CD14-positive monocyte (primary cell): Measurements from ENCODE around the gene CREB5. TPM values are rescaled to one million over a fixed set of nuclear protein-coding genes. Genes with fewer than 3 reads are reported as not detected.

Experiments
- DNase-seq, 3 donors: peaks; one replicate each; pipeline ENCODE4 v3.0.0-alpha.2; 2011 to 2022
- H2AFZ ChIP-seq: 2 replicates; pipeline ENCODE4 v1.6.0; 2012; ENCODE audit warnings: mild to moderate bottlenecking, low read depth, low read length, inconsistent platforms; ENCODE audit not compliant: insufficient read depth, poor library complexity, severe bottlenecking
- H3K27ac ChIP-seq, 2 donors: 1 replicate in 1 of 2; 2 replicates in 1 of 2; pipeline ENCODE4 v1.5.1; 2012 to 2013; ENCODE audit warnings: low read length in 2 of 2, control low read depth in 1 of 2, inconsistent platforms in 1 of 2, low read depth in 1 of 2, mild to moderate bottlenecking in 1 of 2
- H3K27me3 ChIP-seq, 2 donors: one replicate each; pipeline versions ENCODE4 v1.6.0 to v1.6.1; 2011 to 2013; ENCODE audit warnings: low read length in 2 of 2; ENCODE audit not compliant: control insufficient read depth in 2 of 2, insufficient read depth in 2 of 2
- H3K36me3 ChIP-seq, 2 donors: replicated peaks in 1 of 2; 1 replicate in 1 of 2; 2 replicates in 1 of 2; pipeline versions ENCODE4 v1.5.1 to v1.6.1; 2012 to 2013; ENCODE audit warnings: low read length in 2 of 2, control low read depth in 1 of 2, inconsistent platforms in 1 of 2, mild to moderate bottlenecking in 1 of 2; ENCODE audit not compliant: insufficient read depth in 2 of 2, control insufficient read depth in 1 of 2
- H3K4me1 ChIP-seq, 2 donors: 1 replicate in 1 of 2; 2 replicates in 1 of 2; pipeline versions ENCODE4 v1.5.1 to v1.6.1; 2012 to 2013; ENCODE audit warnings: low read length in 2 of 2, control low read depth in 1 of 2, inconsistent platforms in 1 of 2, mild to moderate bottlenecking in 1 of 2, moderate library complexity in 1 of 2; ENCODE audit not compliant: insufficient read depth in 2 of 2, control insufficient read depth in 1 of 2
- H3K4me2 ChIP-seq: replicated peaks from 2 replicates; pipeline ENCODE3; 2012; ENCODE audit warnings: low read length, moderate library complexity, mild to moderate bottlenecking; ENCODE audit not compliant: poor library complexity, severe bottlenecking; ENCODE audit errors: extremely low read depth
- H3K4me3 ChIP-seq, 3 experiments: fragments of 200-600 bp in 1 of 3; sonication (generic) in 1 of 3; replicated peaks in 1 of 3; 1 replicate in 2 of 3; 2 replicates in 1 of 3; pipeline ENCODE4 v1.5.1; 2011 to 2013; ENCODE audit warnings: low read length in 3 of 3, mild to moderate bottlenecking in 3 of 3, control low read depth in 2 of 3, low read depth in 2 of 3, inconsistent platforms in 1 of 3, moderate library complexity in 1 of 3
- H3K79me2 ChIP-seq: 2 replicates; pipeline ENCODE4 v1.6.0; 2012; ENCODE audit warnings: mild to moderate bottlenecking, control low read depth, inconsistent platforms, low read length, moderate library complexity; ENCODE audit not compliant: insufficient read depth
- H3K9ac ChIP-seq: 2 replicates; pipeline ENCODE4 v1.6.0; 2017; ENCODE audit warnings: low read length, mild to moderate bottlenecking; ENCODE audit not compliant: insufficient read depth, poor library complexity, severe bottlenecking
- H3K9me3 ChIP-seq, 2 donors: replicated peaks in 1 of 2; 1 replicate in 1 of 2; 2 replicates in 1 of 2; pipeline versions ENCODE4 v1.5.1 to v1.6.1; 2012 to 2013; ENCODE audit warnings: low read length in 2 of 2, control low read depth in 1 of 2; ENCODE audit not compliant: control insufficient read depth in 1 of 2, insufficient read depth in 1 of 2
- H4K20me1 ChIP-seq: 2 replicates; pipeline ENCODE4 v1.6.0; 2012; ENCODE audit warnings: mild to moderate bottlenecking, low read length, control low read depth, moderate library complexity; ENCODE audit not compliant: insufficient read depth
- H3K27ac Mint-ChIP-seq, 7 donors: one replicate each; pipeline ENCODE4 v1.8.0; 2020; ENCODE audit warnings: mild to moderate bottlenecking in 7 of 7, mixed read lengths in 7 of 7, moderate library complexity in 6 of 7, inconsistent platforms in 2 of 7
- H3K27me3 Mint-ChIP-seq, 3 donors: one replicate each; pipeline ENCODE4 v1.8.0; 2021 to 2022; ENCODE audit warnings: low read depth in 3 of 3, mild to moderate bottlenecking in 3 of 3, mixed read lengths in 3 of 3, moderate library complexity in 3 of 3, inconsistent platforms in 1 of 3
- H3K36me3 Mint-ChIP-seq, 2 donors: one replicate each; pipeline ENCODE4 v1.8.0; 2020; ENCODE audit warnings: mixed read lengths in 2 of 2, inconsistent platforms in 1 of 2, mild to moderate bottlenecking in 1 of 2
- H3K4me1 Mint-ChIP-seq: one replicate; pipeline ENCODE4 v1.8.0; 2020; ENCODE audit warnings: mild to moderate bottlenecking, mixed read lengths
- H3K4me3 Mint-ChIP-seq, 2 donors: one replicate each; pipeline ENCODE4 v1.8.0; 2020; ENCODE audit warnings: mild to moderate bottlenecking in 2 of 2, mixed read lengths in 2 of 2, moderate library complexity in 1 of 2
- H3K9me3 Mint-ChIP-seq, 7 donors: one replicate each; pipeline ENCODE4 v1.8.0; 2020 to 2022; ENCODE audit warnings: mixed read lengths in 7 of 7, mild to moderate bottlenecking in 6 of 7, moderate library complexity in 6 of 7, inconsistent platforms in 2 of 7
- CTCF ChIP-seq: fragments of 200-600 bp; IDR thresholded peaks from one replicate; pipeline ENCODE4 v1.8.0; 2022; ENCODE audit warnings: antibody characterized with exemption, mild to moderate bottlenecking
- WGBS: methylation state at CpG from one replicate; pipeline ENCODE4 v1.1.5; 2013; ENCODE audit warnings: missing lambda C conversion rate; ENCODE audit not compliant: insufficient coverage; 5-methylcytosine and 5-hydroxymethylcytosine counted together
- intact Hi-C, 2 donors: fragments of 100-400 bp; cut with micrococcal nuclease; formaldehyde crosslinking; loops; one replicate each; pipeline versions ENCODE4 v1.15.0 to v1.15.1; 2023
- polyA plus RNA-seq, 3 donors: library from polyadenylated mRNA; depleted of rRNA in 1 of 3; unstranded in 2 of 3; stranded (reverse) in 1 of 3; fragments of 300-500 nt in 2 of 3; fragments of >200 nt in 1 of 3; fragmentation: Illumina TruSeq in 2 of 3; gene quantifications; 1 replicate in 2 of 3; 2 replicates in 1 of 3; pipeline ENCODE4 v1.2.3, GENCODE V29; 2012 to 2021

CREB5 gene
- polyA plus RNA-seq, 3 donors = 25.1 to 72.3 (median 44.2) TPM

GRCh38 chr7:28570113-28570969 lies 158.0 kb downstream of the CREB5 start:
- Histone ChIP-seq H3K36me3 (no peaks in the 10 kb centered on the region), H3K4me2 (no peak overlapping the region), H3K9ac (no peak overlapping the region), H2AFZ (no peak overlapping the region), H3K79me2 (no peaks in the 10 kb centered on the region), H4K20me1 (no peaks in the 10 kb centered on the region), H3K9me3 (no peaks in the 10 kb centered on the region), H3K27ac (no peak overlapping the region), H3K4me3 (no peak overlapping the region), H3K4me1 (no peaks in the 10 kb centered on the region), H3K27me3 (peaks cover 0 to 2% of the 10 kb centered on the region in 2 donors)
- Mint-ChIP-seq H3K4me3 (no peak overlapping the region), H3K27ac (no peak overlapping the region), H3K9me3 (no peaks in the 10 kb centered on the region), H3K27me3 (peaks cover 3 to 10% (median 8%) of the 10 kb centered on the region in 3 donors), H3K36me3 (no peaks in the 10 kb centered on the region), H3K4me1 (no peaks in the 10 kb centered on the region)
- 92% methylated on average over 10 of the region's 13 CpGs for WGBS
- no peak for DNase-seq
- intact Hi-C loops = no loop called here
- no peak for TF ChIP-seq CTCF

- no peak overlapping the region for H2AFZ ChIP-seq
- no peaks in the 10 kb centered on the region for H3K4me1 ChIP-seq
- H3K4me3 ChIP-seq = no peak overlapping the region
- H3K27ac ChIP-seq = no peak overlapping the region
- Mint-ChIP-seq H3K27ac (no peak overlapping the region), H3K4me1 (no peaks in the 10 kb centered on the region), H3K9me3 (no peaks in the 10 kb centered on the region), H3K27me3 (peaks cover 3 to 10% (median 10%) of the 10 kb centered on the region in 3 donors), H3K36me3 (no peaks in the 10 kb centered on the region), H3K4me3 (no peak overlapping the region)
- H3K27me3 ChIP-seq = peaks cover 0 to 2% of the 10 kb centered on the region in 2 donors
- TF ChIP-seq CTCF = no peak
- no peaks in the 10 kb centered on the region for H3K79me2 ChIP-seq
- H3K36me3 ChIP-seq = no peaks in the 10 kb centered on the region
- no peak overlapping the region for H3K4me2 ChIP-seq
- H3K9me3 ChIP-seq = no peaks in the 10 kb centered on the region
- DNase-seq = no peak
- H3K9ac ChIP-seq = no peak overlapping the region
- no peaks in the 10 kb centered on the region for H4K20me1 ChIP-seq
- intact Hi-C loops = no loop called here
- WGBS = 81% methylated on average over 3 of the region's 4 CpGs
Observed at GRCh38 chr7:28570970-28571288, 158.6 kb downstream of the CREB5 start.
